Activated T-helper 17 cell treated with anti-CD3 and anti-CD28 coated beads, Interleukin-2, amount 50 U/mL, for 72 hours (primary cell): ENCODE data around the gene SULF2. TPM values are rescaled to one million over a fixed set of nuclear protein-coding genes. Genes with fewer than 3 reads are reported as not detected.

Experiments used
- ATAC-seq: fragments of 150-1000 bp; cut with Tn5 transposase; replicated peaks from 2 replicates; pipeline ENCODE4 v1.10.0; 2021; ENCODE audit warnings: mild to moderate bottlenecking, moderate library complexity
- H3K27ac Mint-ChIP-seq: one replicate; pipeline ENCODE4 v1.8.0; 2022; ENCODE audit warnings: mixed read lengths
- H3K27me3 Mint-ChIP-seq: one replicate; pipeline ENCODE4 v1.8.0; 2022; ENCODE audit warnings: mixed read lengths
- H3K36me3 Mint-ChIP-seq: one replicate; pipeline ENCODE4 v1.8.0; 2022; ENCODE audit warnings: low read depth, mild to moderate bottlenecking, mixed read lengths
- H3K4me1 Mint-ChIP-seq: one replicate; pipeline ENCODE4 v1.8.0; 2022; ENCODE audit warnings: mixed read lengths
- H3K4me3 Mint-ChIP-seq: one replicate; pipeline ENCODE4 v1.8.0; 2022; ENCODE audit warnings: mild to moderate bottlenecking, mixed read lengths
- H3K9me3 Mint-ChIP-seq: one replicate; pipeline ENCODE4 v1.8.0; 2022; ENCODE audit warnings: mixed read lengths
- total RNA-seq, 2 donors: library from RNA; stranded (reverse); gene quantifications; one replicate each; pipeline ENCODE4 v1.2.3, GENCODE V29; 2022

Gene SULF2
- total RNA-seq, 2 donors from 2014 or later: 1.6 to 2.2 TPM

- Mint-ChIP-seq H3K9me3 (no peaks in the 10 kb centered on the region), H3K36me3 (no peaks in the 10 kb centered on the region), H3K27me3 (peaks cover 46% of the 10 kb centered on the region), H3K27ac (no peak overlapping the region), H3K4me3 (no peak overlapping the region), H3K4me1 (peaks cover 8% of the 10 kb centered on the region)
- no peak for ATAC-seq
These were observed 2.2 kb downstream of the SULF2 start for GRCh38 chr20:47782920-47783552.

- H3K4me3 Mint-ChIP-seq: no peak overlapping the region
- H3K9me3 Mint-ChIP-seq: no peaks in the 10 kb centered on the region
- H3K4me1 Mint-ChIP-seq: peaks cover 8% of the 10 kb centered on the region
- peaks cover 42% of the 10 kb centered on the region for H3K27me3 Mint-ChIP-seq
- H3K36me3 Mint-ChIP-seq: no peaks in the 10 kb centered on the region
- H3K27ac Mint-ChIP-seq: no peak overlapping the region
- ATAC-seq: no peak
These were observed 3.2 kb downstream of the SULF2 start for GRCh38 chr20:47782076-47782475.

GRCh38 chr20:47781632-47782031 lies 3.6 kb downstream of the SULF2 start:
- H3K27me3 Mint-ChIP-seq: peaks cover 38% of the 10 kb centered on the region
- no peak overlapping the region for H3K27ac Mint-ChIP-seq
- peaks cover 8% of the 10 kb centered on the region for H3K4me1 Mint-ChIP-seq
- no peaks in the 10 kb centered on the region for H3K36me3 Mint-ChIP-seq
- ATAC-seq: no peak
- no peaks in the 10 kb centered on the region for H3K9me3 Mint-ChIP-seq
- no peak overlapping the region for H3K4me3 Mint-ChIP-seq

GRCh38 chr20:47780720-47781389 lies 4.4 kb downstream of the SULF2 start:
- ATAC-seq: no peak
- Mint-ChIP-seq H3K27ac (no peak overlapping the region), H3K27me3 (peaks cover 30% of the 10 kb centered on the region), H3K4me3 (no peak overlapping the region), H3K36me3 (no peaks in the 10 kb centered on the region), H3K9me3 (no peaks in the 10 kb centered on the region), H3K4me1 (peaks cover 4% of the 10 kb centered on the region)

- ATAC-seq: no peak
- Mint-ChIP-seq H3K27ac (no peak overlapping the region), H3K27me3 (peaks cover 24% of the 10 kb centered on the region), H3K4me3 (no peak overlapping the region), H3K9me3 (peaks cover 4% of the 10 kb centered on the region), H3K4me1 (no peaks in the 10 kb centered on the region), H3K36me3 (no peaks in the 10 kb centered on the region)
These were observed 6.6 kb downstream of the SULF2 start for GRCh38 chr20:47778398-47779354.

- Mint-ChIP-seq H3K27ac (no peak overlapping the region), H3K9me3 (peaks cover 4% of the 10 kb centered on the region), H3K4me3 (no peak overlapping the region), H3K36me3 (no peaks in the 10 kb centered on the region), H3K4me1 (no peaks in the 10 kb centered on the region), H3K27me3 (peaks cover 10% of the 10 kb centered on the region)
- no peak for ATAC-seq
These were observed 8.1 kb downstream of the SULF2 start for GRCh38 chr20:47777220-47777619.

- Mint-ChIP-seq H3K36me3 (no peaks in the 10 kb centered on the region), H3K4me1 (no peaks in the 10 kb centered on the region), H3K9me3 (peaks cover 4% of the 10 kb centered on the region), H3K4me3 (no peak overlapping the region), H3K27me3 (peaks cover 7% of the 10 kb centered on the region), H3K27ac (no peak overlapping the region)
- ATAC-seq: no peak
These were observed 8.6 kb downstream of the SULF2 start for GRCh38 chr20:47776639-47777038.

GRCh38 chr20:47775841-47776240 lies 9.4 kb downstream of the SULF2 start:
- Mint-ChIP-seq H3K4me3 (no peak overlapping the region), H3K36me3 (no peaks in the 10 kb centered on the region), H3K27ac (no peak overlapping the region), H3K4me1 (no peaks in the 10 kb centered on the region), H3K9me3 (peaks cover 4% of the 10 kb centered on the region), H3K27me3 (peaks cover 7% of the 10 kb centered on the region)
- ATAC-seq: no peak

- Mint-ChIP-seq H3K4me3 (no peak overlapping the region), H3K36me3 (no peaks in the 10 kb centered on the region), H3K4me1 (no peaks in the 10 kb centered on the region), H3K27ac (no peak overlapping the region), H3K9me3 (peaks cover 4% of the 10 kb centered on the region), H3K27me3 (peaks cover 7% of the 10 kb centered on the region)
- ATAC-seq: no peak
These were observed 10.2 kb downstream of the SULF2 start for GRCh38 chr20:47775039-47775438.

GRCh38 chr20:47774131-47774777 lies 11.0 kb downstream of the SULF2 start:
- Mint-ChIP-seq H3K27ac (no peak overlapping the region), H3K36me3 (no peaks in the 10 kb centered on the region), H3K4me1 (no peaks in the 10 kb centered on the region), H3K27me3 (peaks cover 6% of the 10 kb centered on the region), H3K4me3 (no peak overlapping the region), H3K9me3 (peaks cover 4% of the 10 kb centered on the region)
- no peak for ATAC-seq

- ATAC-seq: no peak
- no peak overlapping the region for H3K4me3 Mint-ChIP-seq
- peaks cover 4% of the 10 kb centered on the region for H3K9me3 Mint-ChIP-seq
- no peak overlapping the region for H3K27ac Mint-ChIP-seq
- H3K27me3 Mint-ChIP-seq: peaks cover 3% of the 10 kb centered on the region
- H3K4me1 Mint-ChIP-seq: no peaks in the 10 kb centered on the region
- H3K36me3 Mint-ChIP-seq: no peaks in the 10 kb centered on the region
These were observed 11.9 kb downstream of the SULF2 start for GRCh38 chr20:47773371-47773786.

- Mint-ChIP-seq H3K27ac (no peak overlapping the region), H3K9me3 (peaks cover 4% of the 10 kb centered on the region), H3K4me1 (no peaks in the 10 kb centered on the region), H3K4me3 (no peak overlapping the region), H3K36me3 (no peaks in the 10 kb centered on the region), H3K27me3 (peaks cover 3% of the 10 kb centered on the region)
- ATAC-seq: no peak
These were observed 14.3 kb downstream of the SULF2 start for GRCh38 chr20:47770935-47771334.

GRCh38 chr20:47768016-47768824 lies 17.1 kb downstream of the SULF2 start:
- ATAC-seq: no peak
- no peaks in the 10 kb centered on the region for H3K9me3 Mint-ChIP-seq
- no peaks in the 10 kb centered on the region for H3K36me3 Mint-ChIP-seq
- no peak overlapping the region for H3K27ac Mint-ChIP-seq
- no peaks in the 10 kb centered on the region for H3K4me1 Mint-ChIP-seq
- no peak overlapping the region for H3K4me3 Mint-ChIP-seq
- H3K27me3 Mint-ChIP-seq: peaks cover 8% of the 10 kb centered on the region
